Measurements from ENCODE around the gene MANEA.
"Not testable (repeated sequence)": the region's sequence is repeated elsewhere in the genome, so short reads cannot be mapped to it uniquely, and the experiment has no call there.

MANEA gene, protein sequence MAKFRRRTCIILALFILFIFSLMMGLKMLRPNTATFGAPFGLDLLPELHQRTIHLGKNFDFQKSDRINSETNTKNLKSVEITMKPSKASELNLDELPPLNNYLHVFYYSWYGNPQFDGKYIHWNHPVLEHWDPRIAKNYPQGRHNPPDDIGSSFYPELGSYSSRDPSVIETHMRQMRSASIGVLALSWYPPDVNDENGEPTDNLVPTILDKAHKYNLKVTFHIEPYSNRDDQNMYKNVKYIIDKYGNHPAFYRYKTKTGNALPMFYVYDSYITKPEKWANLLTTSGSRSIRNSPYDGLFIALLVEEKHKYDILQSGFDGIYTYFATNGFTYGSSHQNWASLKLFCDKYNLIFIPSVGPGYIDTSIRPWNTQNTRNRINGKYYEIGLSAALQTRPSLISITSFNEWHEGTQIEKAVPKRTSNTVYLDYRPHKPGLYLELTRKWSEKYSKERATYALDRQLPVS

DNA sequence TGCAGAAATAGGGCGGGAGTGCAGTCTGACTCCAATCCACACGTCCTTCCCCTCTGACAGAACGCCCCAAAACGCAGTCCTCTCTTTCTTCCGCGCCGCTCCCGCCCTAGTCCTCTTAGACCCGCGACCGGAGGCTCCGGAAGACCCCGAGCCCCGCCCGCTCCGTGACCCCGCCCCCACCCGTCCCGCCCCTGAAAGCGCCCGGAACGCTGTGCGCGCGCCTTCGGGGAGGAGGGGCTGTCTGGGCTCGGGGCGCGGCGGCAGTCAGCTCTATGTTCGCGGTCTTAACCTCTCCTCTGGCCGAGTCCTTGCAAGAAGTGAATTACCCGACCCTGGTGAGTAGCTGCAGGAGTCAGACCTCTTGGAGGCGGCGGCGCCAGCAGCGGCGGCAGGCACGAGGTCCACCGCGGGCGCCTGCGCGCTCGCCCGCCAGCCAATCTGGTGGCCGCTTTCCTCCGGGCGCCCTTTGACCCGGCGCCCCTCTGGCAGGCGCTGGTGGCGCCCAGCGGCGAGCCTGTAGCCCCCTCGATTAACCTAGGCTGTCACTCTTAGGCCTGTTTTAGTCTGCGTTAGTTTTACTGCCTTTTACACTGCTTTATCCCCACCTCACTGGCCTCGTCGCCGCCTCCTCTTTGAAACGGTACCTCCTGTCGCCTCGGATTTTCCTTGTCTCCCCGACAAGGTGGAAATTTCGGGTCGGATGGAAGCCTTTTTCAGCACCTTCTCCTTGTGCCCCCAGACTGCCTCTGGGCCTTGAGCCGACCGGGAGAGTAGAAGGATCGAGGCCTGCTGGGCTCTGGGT, at the start of gene MANEA:
MANEA (plus strand) TSS at position 232 of the 802 bp plus-strand sequence. CDS start 8,905 bp downstream, outside the sequence.
- DNase-seq (ENCODE audit: low spot score), result peak; percentile 89

- DNase-seq (ENCODE audit: low spot score), result no peak
Observed at GRCh38 chr6:95529762-95530161, 47.6 kb upstream of the MANEA start.

GRCh38 chr6:95530176-95530819, 47.0 kb upstream of the MANEA start:
- no peak for DNase-seq (ENCODE audit: low spot score)

DNA sequence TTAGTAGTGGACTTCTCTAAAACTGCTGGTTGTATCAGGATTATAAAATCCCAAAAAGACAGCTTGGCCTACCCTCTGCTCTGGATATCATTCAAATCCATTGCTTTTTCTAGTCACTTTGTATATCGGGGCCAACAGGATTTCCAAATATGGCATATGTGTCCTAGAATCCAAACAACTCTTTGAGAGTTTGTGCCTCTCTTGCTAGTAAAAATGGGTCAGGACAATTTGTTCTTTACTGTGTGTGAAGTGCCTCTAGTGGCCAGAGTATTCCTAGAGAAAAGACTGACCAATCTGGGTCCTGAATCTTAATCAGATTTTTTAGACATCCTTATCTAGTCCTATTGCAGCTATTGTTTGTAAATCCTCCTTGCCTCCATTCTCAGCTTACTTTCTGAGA, 33.5 kb upstream of the MANEA start:
- no peak for DNase-seq (ENCODE audit: low spot score)

DNA sequence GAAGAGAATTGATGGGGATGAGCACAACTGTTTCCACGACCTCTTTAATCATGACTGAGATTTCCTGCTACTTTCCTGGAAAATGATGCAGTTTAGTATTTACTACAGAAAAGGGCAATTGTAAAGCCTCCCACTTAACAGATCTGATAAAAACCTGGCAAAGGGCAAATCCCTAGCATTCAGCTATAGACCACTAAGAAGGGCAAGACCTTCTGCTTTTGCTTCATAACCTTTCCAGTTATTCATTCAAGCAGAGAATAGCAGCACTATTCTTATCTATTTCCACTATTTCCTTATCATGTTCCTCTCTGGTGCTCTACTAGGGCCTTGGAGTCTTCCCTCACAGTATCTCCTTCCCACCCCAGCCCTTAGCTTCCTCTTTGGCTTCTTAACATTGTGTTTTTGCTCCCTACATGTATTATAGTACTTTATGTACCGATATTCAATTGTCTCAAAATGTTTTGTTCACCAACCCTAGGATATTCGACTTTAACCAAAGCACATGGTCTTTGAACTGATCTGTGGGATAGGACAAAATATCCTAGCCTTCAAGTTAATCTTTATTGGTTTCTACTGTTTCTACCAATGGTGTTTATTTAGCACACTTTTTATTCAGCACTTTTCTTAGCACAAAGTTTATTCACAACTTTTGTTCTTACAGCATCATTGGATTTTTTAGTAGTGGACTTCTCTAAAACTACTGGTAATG, 32.7 kb upstream of the MANEA start:
- no peak for DNase-seq (ENCODE audit: low spot score)

- DNase-seq (ENCODE audit: low spot score), result no peak
Observed at GRCh38 chr6:95545226-95545625, 32.1 kb upstream of the MANEA start.

DNA sequence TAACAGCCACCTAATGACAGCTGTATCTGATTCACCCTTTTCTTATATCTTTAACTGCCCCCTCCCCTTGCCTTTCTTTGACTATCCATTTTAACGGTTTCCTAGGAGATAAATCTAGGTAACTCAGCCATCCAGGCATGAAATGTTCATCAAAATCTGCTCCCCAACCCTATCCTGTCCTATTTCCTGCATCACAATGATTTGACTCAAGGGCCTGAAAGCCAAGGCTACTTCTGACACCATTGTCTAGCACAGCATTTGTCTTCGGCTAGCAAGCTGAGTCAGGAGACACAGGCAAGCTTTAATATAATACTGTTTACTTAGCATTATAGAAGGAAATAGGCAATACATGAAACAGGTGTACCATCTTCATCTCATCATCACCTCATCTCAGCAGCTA, 31.6 kb upstream of the MANEA start:
- no peak for DNase-seq (ENCODE audit: low spot score)

- no peak for DNase-seq (ENCODE audit: low spot score)
Observed at GRCh38 chr6:95546148-95546547, 31.2 kb upstream of the MANEA start.

- DNase-seq (ENCODE audit: low spot score), result no peak
Observed at GRCh38 chr6:95547043-95547442, 30.3 kb upstream of the MANEA start.

DNA sequence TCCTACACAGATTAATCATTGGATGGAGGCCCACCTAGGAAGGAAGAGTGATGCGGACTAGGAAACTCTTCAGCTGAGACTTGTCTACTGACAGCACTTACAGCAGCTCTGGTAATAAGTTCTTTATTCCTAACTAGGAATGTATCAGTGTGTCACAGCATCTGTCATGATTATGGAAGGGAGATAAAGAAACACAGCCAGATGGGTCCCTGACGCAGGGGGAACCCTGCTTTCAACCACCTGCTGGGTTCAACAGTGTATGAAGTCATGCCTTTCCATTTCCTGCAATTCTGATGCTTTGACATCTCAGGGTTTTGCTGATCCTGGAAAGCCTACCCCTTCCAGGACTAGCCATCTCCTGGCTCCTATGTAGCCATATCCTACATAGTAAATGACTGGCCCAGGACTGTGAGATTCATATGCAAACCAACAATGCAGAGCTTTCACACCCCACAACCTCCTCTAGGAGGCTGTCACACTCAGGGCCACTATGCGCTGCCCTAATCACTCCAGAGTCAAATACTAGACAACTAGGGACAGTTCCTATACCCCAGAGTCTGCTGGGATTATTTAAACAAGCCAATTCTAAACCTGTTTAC, 29.0 kb upstream of the MANEA start:
- DNase-seq (ENCODE audit: low spot score), result no peak

- no peak for DNase-seq (ENCODE audit: low spot score)
Observed at GRCh38 chr6:95551678-95552324, 25.5 kb upstream of the MANEA start.

- no peak for DNase-seq (ENCODE audit: low spot score)
Observed at GRCh38 chr6:95553880-95554279, 23.5 kb upstream of the MANEA start.

DNA sequence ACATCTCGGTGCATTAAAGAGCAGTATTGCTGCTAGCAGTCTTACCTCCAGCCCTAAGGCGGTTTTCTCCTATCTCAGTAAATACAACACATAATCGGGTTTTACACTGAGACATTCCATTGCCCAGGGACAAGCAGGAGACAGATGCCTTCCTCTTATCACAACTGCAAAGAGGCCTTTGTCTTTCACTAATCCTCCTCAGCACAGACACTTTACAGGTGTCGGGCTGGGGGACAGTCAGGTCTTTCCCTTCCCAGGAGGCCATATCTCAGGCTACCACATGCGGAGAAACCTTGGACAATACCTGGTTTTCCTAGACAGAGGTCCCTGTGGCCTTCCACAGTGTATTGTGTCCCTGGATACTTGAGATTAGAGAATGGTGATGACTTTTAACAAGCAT, 16.4 kb upstream of the MANEA start:
- not testable (repeated sequence) for DNase-seq (ENCODE audit: low spot score)

DNA sequence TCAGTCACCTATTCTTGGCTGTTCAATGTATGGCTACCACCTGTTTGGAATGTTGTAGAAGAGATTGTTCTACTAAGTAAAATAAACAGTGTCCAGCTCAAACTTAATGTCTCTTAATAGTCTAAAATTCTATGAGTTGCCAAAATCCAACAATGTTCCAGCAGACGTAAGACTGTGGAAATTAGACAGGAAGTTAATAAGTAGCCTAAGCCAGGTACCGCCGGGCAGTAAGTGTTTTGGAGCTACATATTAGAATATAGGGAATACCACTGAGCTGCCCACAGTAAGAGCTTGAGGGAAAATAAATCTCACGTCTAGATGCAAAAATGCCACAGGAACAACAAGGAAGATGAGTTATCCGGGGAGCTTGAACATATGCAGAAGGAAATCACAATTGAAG, 7.8 kb upstream of the MANEA start:
- DNase-seq (ENCODE audit: low spot score), result no peak

- no peak for DNase-seq (ENCODE audit: low spot score)
Observed at GRCh38 chr6:95572098-95572497, 5.2 kb upstream of the MANEA start.

- DNase-seq (ENCODE audit: low spot score), result no peak
Observed at GRCh38 chr6:95574811-95575210, 2.5 kb upstream of the MANEA start.

DNA sequence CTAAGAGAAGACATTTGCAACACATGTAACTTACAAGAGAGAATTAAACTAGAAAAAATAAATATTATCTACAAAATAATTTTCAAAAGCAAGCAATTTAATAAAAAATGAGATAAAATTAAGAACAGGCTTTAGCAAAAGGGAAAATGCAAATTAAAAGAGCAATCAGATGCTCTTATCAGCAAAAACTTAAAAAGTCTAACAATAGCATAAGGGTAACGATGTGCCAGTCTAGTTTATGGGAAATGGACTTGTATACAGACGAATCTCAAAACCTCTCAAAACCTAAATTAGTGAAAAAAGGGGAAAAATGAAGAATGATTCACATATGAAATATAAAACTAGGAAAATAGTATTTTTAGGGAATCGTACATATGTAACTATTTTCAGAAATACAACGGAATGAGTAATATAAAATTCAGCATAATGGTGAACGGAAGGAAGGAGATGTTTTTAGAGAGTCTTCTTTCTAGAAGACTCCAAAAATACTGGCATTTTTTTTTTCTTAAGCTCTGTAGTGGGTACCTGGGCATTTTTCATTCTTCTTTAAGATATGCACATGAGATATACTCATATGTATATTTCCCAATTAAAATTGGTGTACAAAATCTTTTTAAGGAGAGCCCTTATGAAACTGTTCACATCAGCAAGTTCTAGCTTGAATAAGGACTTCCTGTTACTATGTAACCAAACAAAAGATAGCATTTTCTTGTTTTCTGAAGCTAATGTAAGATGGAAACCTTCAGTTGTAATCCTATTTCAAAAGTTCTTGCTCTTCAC, 927 bp upstream of the MANEA start:
- DNase-seq (ENCODE audit: low spot score), result peak; percentile 2

- DNase-seq (ENCODE audit: low spot score), result no peak
Observed at GRCh38 chr6:95576998-95577303, 384 bp upstream of the MANEA start.

DNA sequence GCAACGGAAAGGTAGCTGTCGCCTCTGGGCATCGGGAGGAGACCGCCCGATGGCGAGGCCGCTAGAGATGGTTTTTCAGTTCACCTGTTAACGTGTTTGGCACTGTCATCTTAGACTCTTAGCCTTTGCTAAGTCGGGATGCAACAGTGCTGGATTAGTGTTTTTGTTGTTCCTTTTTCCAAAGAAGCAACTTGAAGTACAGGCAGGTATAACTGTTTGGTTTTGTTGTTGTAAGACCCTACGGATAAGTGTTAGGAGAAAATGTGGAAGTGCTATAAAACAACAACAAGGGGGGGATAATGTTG, 723 bp downstream of the MANEA start:
- peak; percentile 5 for DNase-seq (ENCODE audit: low spot score)

DNA sequence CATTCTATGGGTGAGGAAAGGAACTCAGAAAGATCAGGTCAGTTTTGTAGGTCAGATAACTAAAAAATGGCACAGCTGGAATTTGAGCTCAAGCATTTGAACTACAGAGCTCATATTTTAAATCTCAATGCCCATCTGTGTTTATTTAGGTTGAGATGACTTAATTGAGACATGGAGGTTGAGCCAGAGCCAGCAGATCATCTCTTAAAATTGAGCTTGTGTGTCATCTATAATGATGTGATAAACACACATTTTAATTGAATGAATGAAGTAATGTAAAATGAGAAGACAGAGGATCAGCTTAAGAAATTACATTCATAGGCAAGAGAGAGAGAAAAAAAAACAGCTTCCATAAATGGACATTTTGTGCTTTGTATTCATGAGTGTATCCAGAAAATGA, 3.7 kb downstream of the MANEA start:
- DNase-seq (ENCODE audit: low spot score), result no peak

DNA sequence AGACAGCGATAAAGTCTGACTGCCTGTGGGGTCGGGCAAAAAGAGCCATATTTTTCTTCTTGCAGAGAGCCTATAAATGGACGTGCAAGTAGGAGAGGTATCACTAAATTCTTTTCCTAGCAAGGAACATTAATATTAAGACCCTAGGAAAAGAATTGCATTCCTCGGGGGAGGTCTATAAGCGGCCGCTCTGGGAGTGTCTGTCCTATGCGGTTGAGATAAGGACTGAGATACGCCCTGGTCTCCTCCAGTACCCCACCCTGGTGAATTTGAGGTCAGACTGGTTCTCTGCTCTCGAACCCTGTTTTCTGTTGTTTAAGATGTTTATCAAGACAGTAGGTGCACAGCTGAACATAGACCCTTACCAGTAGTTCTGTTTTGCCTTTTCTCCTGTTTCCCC, 6.9 kb downstream of the MANEA start:
- not testable (repeated sequence) for DNase-seq (ENCODE audit: low spot score)
